Choroid plexus epithelial cell (primary cell): ENCODE measurements around the gene ENTPD1.
A peak's percentile ranks its signal among the peaks of the same experiment; 100 is the strongest.
"Not testable (repeated sequence)": the region's sequence is repeated elsewhere in the genome, so short reads cannot be mapped to it uniquely, and the experiment has no call there.

ENCODE experiments used
- DNase-seq: peaks from one replicate; pipeline ENCODE4 v3.0.0-alpha.2; 2010; ENCODE audit warnings: low read depth
- H3K4me3 ChIP-seq: 2 replicates; pipeline ENCODE4 v1.5.1; 2011; ENCODE audit warnings: low read depth, mild to moderate bottlenecking, control low read depth, low read length, moderate library complexity
- CTCF ChIP-seq: conservative IDR thresholded peaks from 2 replicates; pipeline ENCODE4 v1.5.1; 2011; ENCODE audit warnings: low read depth, mild to moderate bottlenecking, control low read depth, inconsistent platforms, low read length, moderate library complexity

The ENTPD1 gene

GRCh38 chr10:95889830-95890229 is 133.9 kb downstream of the ENTPD1 start:
- no peak for TF ChIP-seq CTCF
- no peak for DNase-seq
- no peak overlapping the region for H3K4me3 ChIP-seq

- TF ChIP-seq CTCF: no peak
- no peak for DNase-seq
- no peak overlapping the region for H3K4me3 ChIP-seq
These were observed 140.3 kb downstream of the ENTPD1 start for GRCh38 chr10:95896071-95896850.

DNA sequence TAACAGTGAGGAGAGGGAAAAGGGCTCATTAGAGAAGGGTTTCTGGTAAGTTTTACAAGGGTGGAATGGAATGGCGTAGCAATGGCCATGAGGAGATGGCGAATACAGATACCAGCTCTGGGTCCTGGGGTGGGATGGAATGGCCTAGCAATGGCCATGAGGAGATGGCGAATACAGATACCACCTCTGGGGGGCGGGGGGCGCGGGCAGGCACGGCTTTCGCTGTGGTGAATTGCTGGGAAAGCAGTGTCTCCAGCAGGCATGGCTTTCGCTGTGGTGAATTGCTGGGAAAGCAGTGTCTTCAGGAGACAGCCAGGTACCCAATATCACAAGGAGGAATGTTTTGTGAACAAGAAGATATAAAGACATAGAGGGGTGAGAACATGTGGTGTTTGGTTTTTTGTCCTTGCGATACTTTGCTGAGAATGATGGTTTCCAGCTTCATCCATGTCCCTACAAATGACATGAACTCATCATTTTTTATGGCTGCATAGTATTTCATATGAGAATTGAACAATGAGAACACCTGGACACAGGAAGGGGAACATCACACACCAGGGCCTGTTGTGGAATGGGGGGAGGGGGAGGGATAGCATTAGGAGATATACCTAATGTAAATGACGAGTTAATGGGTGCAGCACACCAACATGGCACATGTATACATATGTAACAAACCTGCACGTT is 150.1 kb downstream of the ENTPD1 start:
- DNase-seq: not testable (repeated sequence)

DNA sequence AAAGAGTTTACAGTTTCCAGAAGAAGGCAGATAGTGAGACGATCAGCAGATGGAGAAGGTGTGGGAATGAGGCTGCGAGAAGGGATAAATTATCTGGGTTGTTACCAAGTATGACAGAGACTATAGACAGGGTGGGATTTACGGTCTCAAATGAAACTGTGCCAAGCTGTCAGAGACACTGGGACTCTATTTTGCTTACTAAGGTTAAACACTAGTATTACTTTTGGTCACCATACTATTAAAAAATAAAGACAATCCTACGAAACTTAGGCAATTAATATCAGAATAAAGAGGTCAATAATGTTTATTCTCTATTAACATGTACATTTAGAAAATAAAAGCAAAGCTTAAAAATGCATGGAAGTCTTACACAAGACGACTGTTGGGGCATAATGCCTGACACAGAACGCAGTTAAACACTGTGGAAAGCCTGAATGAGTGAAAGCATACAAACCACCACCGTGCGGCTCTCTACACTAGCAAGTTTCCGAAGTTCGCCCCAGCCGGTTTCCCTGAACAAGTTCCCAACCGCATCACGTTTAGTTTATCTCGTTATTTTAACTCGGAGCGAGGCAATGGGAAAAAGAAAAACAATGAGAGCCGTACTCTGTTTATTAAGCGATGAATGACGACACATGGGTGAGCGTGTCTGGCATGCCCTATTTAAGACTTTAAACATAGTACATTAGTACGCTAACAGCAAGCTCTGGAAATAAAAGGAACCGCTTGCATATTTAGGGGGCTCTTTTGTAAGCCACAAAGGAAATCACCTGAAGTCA is 150.9 kb downstream of the ENTPD1 start:
- peak overlapping the region; percentile 84 for H3K4me3 ChIP-seq
- peak; percentile 81 for DNase-seq
- peak; percentile 57 for TF ChIP-seq CTCF

More for the DNA sequence above, 150.1 kb downstream of the ENTPD1 start:
- not testable (repeated sequence) for H3K4me3 ChIP-seq

GRCh38 chr10:95907456-95908253 is 151.7 kb downstream of the ENTPD1 start, which contains the start of gene CC2D2B:
Gene CC2D2B, plus strand, starts transcription at chr10:95907975. Its CDS starts 3,349 bp downstream, at chr10:95911324.
- H3K4me3 ChIP-seq: peak within 1 kb of the TSS; percentile 84
- TF ChIP-seq CTCF: no peak
- DNase-seq: peak; percentile 84

DNA sequence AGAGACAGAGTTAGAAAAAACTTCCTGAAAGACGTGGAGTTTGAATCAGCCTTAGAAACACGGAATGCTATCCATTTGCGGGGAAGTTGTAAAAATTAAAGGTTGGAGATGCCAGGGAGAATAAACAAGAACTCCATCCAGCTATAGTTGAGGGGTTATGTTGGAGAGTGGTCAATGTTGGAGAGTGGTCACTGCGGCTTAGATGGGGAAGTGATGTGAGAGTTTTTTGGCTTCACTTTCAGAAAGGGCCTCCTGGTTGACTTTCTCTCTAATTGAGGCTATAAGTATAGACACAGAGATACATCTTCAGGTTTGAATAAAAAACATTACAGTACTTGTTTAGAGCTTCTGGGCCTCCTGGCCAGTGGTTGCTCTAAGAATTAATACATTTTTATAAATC is 152.5 kb downstream of the ENTPD1 start:
- TF ChIP-seq CTCF: no peak
- no peak for DNase-seq
- no peak overlapping the region for H3K4me3 ChIP-seq
